ENCODE measurements around the gene CNIH2.

- TF ChIP-seq, protein P1, sequence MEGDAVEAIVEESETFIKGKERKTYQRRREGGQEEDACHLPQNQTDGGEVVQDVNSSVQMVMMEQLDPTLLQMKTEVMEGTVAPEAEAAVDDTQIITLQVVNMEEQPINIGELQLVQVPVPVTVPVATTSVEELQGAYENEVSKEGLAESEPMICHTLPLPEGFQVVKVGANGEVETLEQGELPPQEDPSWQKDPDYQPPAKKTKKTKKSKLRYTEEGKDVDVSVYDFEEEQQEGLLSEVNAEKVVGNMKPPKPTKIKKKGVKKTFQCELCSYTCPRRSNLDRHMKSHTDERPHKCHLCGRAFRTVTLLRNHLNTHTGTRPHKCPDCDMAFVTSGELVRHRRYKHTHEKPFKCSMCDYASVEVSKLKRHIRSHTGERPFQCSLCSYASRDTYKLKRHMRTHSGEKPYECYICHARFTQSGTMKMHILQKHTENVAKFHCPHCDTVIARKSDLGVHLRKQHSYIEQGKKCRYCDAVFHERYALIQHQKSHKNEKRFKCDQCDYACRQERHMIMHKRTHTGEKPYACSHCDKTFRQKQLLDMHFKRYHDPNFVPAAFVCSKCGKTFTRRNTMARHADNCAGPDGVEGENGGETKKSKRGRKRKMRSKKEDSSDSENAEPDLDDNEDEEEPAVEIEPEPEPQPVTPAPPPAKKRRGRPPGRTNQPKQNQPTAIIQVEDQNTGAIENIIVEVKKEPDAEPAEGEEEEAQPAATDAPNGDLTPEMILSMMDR (IDR thresholded peaks at IDR 0.05 in 4 of 5, conservative IDR thresholded peaks at IDR 0.05 in 1 of 5): no peak
- no peak for TF ChIP-seq POLR2A (IDR thresholded peaks at IDR 0.05)
These were observed 6.2 kb upstream of the CNIH2 start for GRCh38 chr11:66271816-66272215.

Data from gastrocnemius medialis (tissue), 4 donors.